A673 (cell line): ENCODE data around the gene ATG3. TPM values are rescaled to one million over a fixed set of nuclear protein-coding genes. Genes with fewer than 3 reads are reported as not detected.
A peak's percentile ranks its signal among the peaks of the same experiment; 100 is the strongest.

ENCODE experiments used
- BruUV-seq: library from RNA; stranded (reverse); fragments of 400-500 nt; replicated peaks from 2 replicates; lab custom pipeline; 2021; lab: Mats Ljungman, UMichigan
- CTCF ChIA-PET: fragments of 300-600 bp; sonication (Branson Sonifier 250); formaldehyde crosslinking; loops from one replicate; lab custom pipeline; 2022; ENCODE audit warnings: antibody characterized with exemption; lab: Charles Lee
- POLR2A ChIA-PET: fragments of 300-600 bp; sonication (Branson Sonifier 250); formaldehyde crosslinking; loops from one replicate; lab custom pipeline; 2022; ENCODE audit warnings: antibody characterized with exemption; ENCODE audit not compliant: low non-redundant PET; lab: Charles Lee
- DNase-seq: peaks from one replicate; pipeline ENCODE4 v3.0.0-alpha.2; 2015; ENCODE audit warnings: low spot score
- H3K27ac ChIP-seq: fragments of 200-600 bp; sonication (generic); 2 replicates; pipeline ENCODE4 v1.5.1; 2016; ENCODE audit warnings: mixed run types, low read depth, mild to moderate bottlenecking, mixed read lengths, antibody characterized with exemption, low read length; ENCODE audit not compliant: poor library complexity, severe bottlenecking
- H3K27me3 ChIP-seq: fragments of 200-600 bp; sonication (generic); replicated peaks from 2 replicates; pipeline ENCODE4 v1.6.1; 2017; ENCODE audit warnings: mixed run types, low read depth, mild to moderate bottlenecking, mixed read lengths, antibody characterized with exemption, low read length; ENCODE audit not compliant: insufficient read depth, poor library complexity
- H3K36me3 ChIP-seq: fragments of 200-600 bp; sonication (generic); 2 replicates; pipeline ENCODE4 v1.6.1; 2016; ENCODE audit warnings: mixed run types, mild to moderate bottlenecking, mixed read lengths, antibody characterized with exemption, low read length; ENCODE audit not compliant: insufficient read depth, poor library complexity, severe bottlenecking
- H3K4me1 ChIP-seq: fragments of 200-600 bp; sonication (generic); 2 replicates; pipeline ENCODE4 v1.6.1; 2017; ENCODE audit warnings: mixed run types, mild to moderate bottlenecking, mixed read lengths, antibody characterized with exemption, low read length; ENCODE audit not compliant: insufficient read depth, poor library complexity, severe bottlenecking
- H3K4me3 ChIP-seq: fragments of 200-600 bp; sonication (generic); 2 replicates; pipeline ENCODE4 v1.5.1; 2016; ENCODE audit warnings: low read depth, mixed run types, mild to moderate bottlenecking, mixed read lengths, low read length; ENCODE audit not compliant: poor library complexity, severe bottlenecking
- H3K9me3 ChIP-seq: fragments of 200-600 bp; sonication (generic); 2 replicates; pipeline ENCODE4 v1.6.1; 2016; ENCODE audit warnings: mixed run types, low read depth, mild to moderate bottlenecking, mixed read lengths, antibody characterized with exemption, low read length; ENCODE audit not compliant: poor library complexity, severe bottlenecking
- EZH2 ChIP-seq: fragments of 200-600 bp; sonication (generic); IDR thresholded peaks from 2 replicates; pipeline ENCODE4 v1.6.1; 2017; ENCODE audit warnings: borderline replicate concordance, low read depth, mild to moderate bottlenecking, mixed read lengths, antibody characterized with exemption, low read length; ENCODE audit not compliant: poor library complexity, severe bottlenecking
- intact Hi-C: fragments of 100-400 bp; cut with micrococcal nuclease; formaldehyde crosslinking; loops from one replicate; pipeline ENCODE4 v1.10.0; 2022; ENCODE audit not compliant: unreplicated experiment
- total RNA-seq: library from RNA; stranded (reverse); gene quantifications from 2 replicates; pipeline ENCODE4 v1.2.3, GENCODE V29; 2021
- TF ChIP-seq, protein P1 (sequence below): fragments of 300-800, 200-600 bp; sonication (generic); conservative IDR thresholded peaks from 2 replicates; pipeline ENCODE4 v1.5.1; 2017; ENCODE audit warnings: low read depth, mild to moderate bottlenecking, antibody characterized with exemption, low read length, moderate library complexity, mixed read lengths

The ATG3 gene
- total RNA-seq, 1 experiment from 2014 or later = 54.5 TPM

- Histone ChIP-seq H3K9me3 (no peaks in the 10 kb centered on the region), H3K36me3 (no peaks in the 10 kb centered on the region), H3K4me1 (no peaks in the 10 kb centered on the region), H3K27me3 (no peaks in the 10 kb centered on the region), H3K27ac (no peak overlapping the region), H3K4me3 (no peak overlapping the region)
- BruUV-seq = no TSS peak
- intact Hi-C loops = loop anchor here (5.0 kb wide), 1 partner anchor 47 kb away; no protein-coding TSS in a partner anchor
- CTCF ChIA-PET = no interaction called here
- TF ChIP-seq EZH2 = no peak
- TF ChIP-seq, protein P1, sequence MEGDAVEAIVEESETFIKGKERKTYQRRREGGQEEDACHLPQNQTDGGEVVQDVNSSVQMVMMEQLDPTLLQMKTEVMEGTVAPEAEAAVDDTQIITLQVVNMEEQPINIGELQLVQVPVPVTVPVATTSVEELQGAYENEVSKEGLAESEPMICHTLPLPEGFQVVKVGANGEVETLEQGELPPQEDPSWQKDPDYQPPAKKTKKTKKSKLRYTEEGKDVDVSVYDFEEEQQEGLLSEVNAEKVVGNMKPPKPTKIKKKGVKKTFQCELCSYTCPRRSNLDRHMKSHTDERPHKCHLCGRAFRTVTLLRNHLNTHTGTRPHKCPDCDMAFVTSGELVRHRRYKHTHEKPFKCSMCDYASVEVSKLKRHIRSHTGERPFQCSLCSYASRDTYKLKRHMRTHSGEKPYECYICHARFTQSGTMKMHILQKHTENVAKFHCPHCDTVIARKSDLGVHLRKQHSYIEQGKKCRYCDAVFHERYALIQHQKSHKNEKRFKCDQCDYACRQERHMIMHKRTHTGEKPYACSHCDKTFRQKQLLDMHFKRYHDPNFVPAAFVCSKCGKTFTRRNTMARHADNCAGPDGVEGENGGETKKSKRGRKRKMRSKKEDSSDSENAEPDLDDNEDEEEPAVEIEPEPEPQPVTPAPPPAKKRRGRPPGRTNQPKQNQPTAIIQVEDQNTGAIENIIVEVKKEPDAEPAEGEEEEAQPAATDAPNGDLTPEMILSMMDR = no peak
- DNase-seq = no peak
- POLR2A ChIA-PET = no interaction called here
These were observed 24.0 kb upstream of the ATG3 start for GRCh38 chr3:112585782-112586181.

DNA sequence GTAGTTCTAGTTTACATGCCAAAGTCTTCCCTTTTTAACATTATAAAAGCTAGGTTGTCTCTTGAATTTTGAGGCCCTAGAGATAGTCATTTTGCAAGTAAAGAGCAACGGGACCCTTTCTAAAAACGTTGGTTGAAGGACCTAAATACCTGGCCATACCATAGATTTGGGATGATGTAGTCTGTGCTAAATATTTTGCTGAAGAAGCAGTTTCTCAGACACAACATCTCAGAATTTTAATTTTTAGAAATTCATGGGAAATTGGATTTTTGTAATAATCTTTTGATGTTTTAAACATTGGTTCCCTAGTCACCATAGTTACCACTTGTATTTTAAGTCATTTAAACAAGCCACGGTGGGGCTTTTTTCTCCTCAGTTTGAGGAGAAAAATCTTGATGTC lies 21.3 kb upstream of the ATG3 start:
- Histone ChIP-seq H3K4me3 (no peak overlapping the region), H3K4me1 (no peaks in the 10 kb centered on the region), H3K27me3 (no peaks in the 10 kb centered on the region), H3K27ac (no peak overlapping the region), H3K36me3 (no peaks in the 10 kb centered on the region), H3K9me3 (no peaks in the 10 kb centered on the region)
- TSS peak; percentile 42 for BruUV-seq
- no peak for TF ChIP-seq EZH2
- TF ChIP-seq, protein P1 = no peak
- intact Hi-C loops = loop anchor here (2.0 to 5.0 kb wide), 4 partner anchors 59 to 396 kb away; partner anchors contain the start of gene CCDC80
- ChIA-PET POLR2A (no interaction called here), CTCF (no interaction called here)
- no peak for DNase-seq

GRCh38 chr3:112582244-112582874 lies 20.6 kb upstream of the ATG3 start:
- POLR2A ChIA-PET = no interaction called here
- H3K27ac ChIP-seq = no peak overlapping the region
- TF ChIP-seq, protein P1 = peak; percentile 74
- no peak for TF ChIP-seq EZH2
- H3K36me3 ChIP-seq = no peaks in the 10 kb centered on the region
- no TSS peak for BruUV-seq
- H3K9me3 ChIP-seq = no peaks in the 10 kb centered on the region
- no peaks in the 10 kb centered on the region for H3K27me3 ChIP-seq
- H3K4me3 ChIP-seq = no peak overlapping the region
- CTCF ChIA-PET = interaction anchor here (0.5 to 1.1 kb wide), 3 partner anchors 16 to 161 kb away, joined by 4 to 9 read pairs (median 5); no protein-coding TSS in a partner anchor
- no peaks in the 10 kb centered on the region for H3K4me1 ChIP-seq
- intact Hi-C loops = loop anchor here (2.0 to 5.0 kb wide), 4 partner anchors 60 to 396 kb away; partner anchors contain the start of gene CCDC80
- peak; percentile 68 for DNase-seq
